B cell (primary cell): ENCODE data around the gene ANKRD34A. TPM values are rescaled to one million over a fixed set of nuclear protein-coding genes. Genes with fewer than 3 reads are reported as not detected.

ENCODE experiments used
- ATAC-seq: fragments of 200-7000 bp; cut with Tn5 transposase; one replicate; pipeline ENCODE4 v1.10.0; 2021; ENCODE audit warnings: low read depth, mild to moderate bottlenecking, moderate number of reproducible peaks, moderate library complexity
- CTCF ChIA-PET: fragments of 350-600 bp; sonication (Branson Sonifier 250); formaldehyde crosslinking; loops from one replicate; lab custom pipeline; 2021; ENCODE audit warnings: antibody characterized with exemption, inconsistent platforms; lab: Charles Lee
- POLR2A ChIA-PET: fragments of 350-600 bp; sonication (Branson Sonifier 250); formaldehyde crosslinking; loops from one replicate; lab custom pipeline; 2021; ENCODE audit warnings: antibody characterized with exemption; lab: Charles Lee
- DNase-seq: peaks from one replicate; pipeline ENCODE4 v3.0.0; 2013
- H2AFZ ChIP-seq: 2 replicates; pipeline ENCODE4 v1.6.1; 2012; ENCODE audit warnings: mild to moderate bottlenecking, low read depth, low read length; ENCODE audit not compliant: insufficient read depth, poor library complexity, severe bottlenecking
- H3K27ac ChIP-seq, 2 donors: 1 replicate in 1 of 2; 2 replicates in 1 of 2; pipeline ENCODE4 v1.5.1; 2012 to 2013; ENCODE audit warnings: low read length in 2 of 2, mild to moderate bottlenecking in 2 of 2, moderate library complexity in 1 of 2
- H3K27me3 ChIP-seq, 4 experiments: fragments of 200-600 bp in 1 of 4; sonication (generic) in 1 of 4; replicated peaks in 1 of 4; 1 replicate in 2 of 4; 2 replicates in 2 of 4; pipeline versions ENCODE4 v1.6.1 to v1.7.0; 2013 to 2016; ENCODE audit warnings: low read length in 3 of 4, mild to moderate bottlenecking in 2 of 4, mixed read lengths in 1 of 4, moderate library complexity in 1 of 4; ENCODE audit not compliant: insufficient read depth in 4 of 4, control insufficient read depth in 3 of 4; ENCODE audit errors: control extremely low read depth in 1 of 4
- H3K36me3 ChIP-seq, 2 experiments: replicated peaks in 1 of 2; 1 replicate in 1 of 2; 2 replicates in 1 of 2; pipeline versions ENCODE4 v1.6.1 to v1.7.1; 2013; ENCODE audit warnings: low read length in 1 of 2; ENCODE audit not compliant: insufficient read depth in 2 of 2, control insufficient read depth in 1 of 2; ENCODE audit errors: control extremely low read depth in 1 of 2, extremely low read depth in 1 of 2
- H3K4me1 ChIP-seq, 2 donors: fragments of 200-600 bp in 1 of 2; sonication (generic) in 1 of 2; 1 replicate in 1 of 2; 2 replicates in 1 of 2; pipeline versions ENCODE4 v1.5.1 to v1.6.1; 2013 to 2017; ENCODE audit warnings: low read length in 2 of 2; ENCODE audit not compliant: control insufficient read depth in 2 of 2, insufficient read depth in 2 of 2
- H3K4me2 ChIP-seq: replicated peaks from 2 replicates; pipeline ENCODE3; 2012; ENCODE audit warnings: mild to moderate bottlenecking, low read depth, low read length; ENCODE audit not compliant: poor library complexity, severe bottlenecking
- H3K4me3 ChIP-seq, 5 experiments: fragments of 200-600 bp in 1 of 5; sonication (generic) in 1 of 5; 1 replicate in 3 of 5; 2 replicates in 2 of 5; pipeline versions ENCODE4 v1.5.1 to v1.7.0; 2011 to 2016; ENCODE audit warnings: low read length in 4 of 5, mild to moderate bottlenecking in 4 of 5, low read depth in 2 of 5, control low read depth in 1 of 5, moderate library complexity in 1 of 5; ENCODE audit not compliant: insufficient read depth in 1 of 5; ENCODE audit errors: control extremely low read depth in 1 of 5, extremely low read depth in 1 of 5
- H3K79me2 ChIP-seq: fragments of 200-600 bp; sonication (generic); one replicate; pipeline ENCODE4 v1.6.0; 2016; ENCODE audit warnings: low read length; ENCODE audit not compliant: control insufficient read depth, insufficient read depth
- H3K9ac ChIP-seq: fragments of 200-600 bp; sonication (generic); 2 replicates; pipeline ENCODE4 v1.6.1; 2017; ENCODE audit warnings: mild to moderate bottlenecking, low read length, moderate library complexity
- H3K9me3 ChIP-seq, 3 donors: one replicate each; pipeline versions ENCODE4 v1.6.1 to v1.7.1; 2013; ENCODE audit warnings: low read length in 2 of 3; ENCODE audit not compliant: control insufficient read depth in 2 of 3, insufficient read depth in 1 of 3; ENCODE audit errors: control extremely low read depth in 1 of 3
- H4K20me1 ChIP-seq: 2 replicates; pipeline ENCODE4 v1.6.0; 2012; ENCODE audit warnings: mild to moderate bottlenecking, low read length; ENCODE audit not compliant: insufficient read depth, control insufficient read depth, poor library complexity, severe bottlenecking
- H3K27ac Mint-ChIP-seq: one replicate; pipeline ENCODE4 v1.8.0; 2021; ENCODE audit warnings: mixed read lengths
- H3K27me3 Mint-ChIP-seq: one replicate; pipeline ENCODE4 v1.8.0; 2021; ENCODE audit warnings: mixed read lengths
- H3K4me1 Mint-ChIP-seq: one replicate; pipeline ENCODE4 v1.8.0; 2021; ENCODE audit warnings: mixed read lengths
- H3K4me3 Mint-ChIP-seq: one replicate; pipeline ENCODE4 v1.8.0; 2021; ENCODE audit warnings: mixed read lengths
- H3K9me3 Mint-ChIP-seq: one replicate; pipeline ENCODE4 v1.8.0; 2022; ENCODE audit warnings: mixed read lengths; ENCODE audit not compliant: insufficient read depth
- EZH2 ChIP-seq: IDR thresholded peaks from 2 replicates; pipeline ENCODE4 v1.6.1; 2012; ENCODE audit warnings: borderline replicate concordance, low read depth, mild to moderate bottlenecking, moderate library complexity, low read length; ENCODE audit not compliant: insufficient read depth, poor library complexity, severe bottlenecking
- WGBS: methylation state at CpG from one replicate; pipeline ENCODE4 v1.1.5; 2013; ENCODE audit warnings: missing lambda C conversion rate; ENCODE audit not compliant: insufficient coverage; 5-methylcytosine and 5-hydroxymethylcytosine counted together
- intact Hi-C: fragments of 100-400 bp; cut with micrococcal nuclease; formaldehyde crosslinking; loops from one replicate; pipeline ENCODE4 v1.10.0; 2022
- polyA plus RNA-seq: library from polyadenylated mRNA; depleted of rRNA; stranded (reverse); fragments of >200 nt; gene quantifications from 2 replicates; pipeline ENCODE4 v1.2.3, GENCODE V29; 2012
- total RNA-seq, 2 donors: library from RNA; stranded (reverse); fragments of 120-200 nt in 1 of 2; gene quantifications; 1 replicate in 1 of 2; 2 replicates in 1 of 2; pipeline versions ENCODE4 v1.2.3 to v1.2.4, GENCODE V29; 2013 to 2022
- TF ChIP-seq, protein P1 (sequence below): fragments of 200-600 bp; IDR thresholded peaks from one replicate; pipeline ENCODE4 v1.8.0; 2022; ENCODE audit warnings: antibody characterized with exemption, mild to moderate bottlenecking

ANKRD34A gene
- total and polyA plus RNA-seq, 2 donors (not counting 1 experiment from before 2014, with no cell fraction given) = 0.86 to 1.8 TPM

DNA sequence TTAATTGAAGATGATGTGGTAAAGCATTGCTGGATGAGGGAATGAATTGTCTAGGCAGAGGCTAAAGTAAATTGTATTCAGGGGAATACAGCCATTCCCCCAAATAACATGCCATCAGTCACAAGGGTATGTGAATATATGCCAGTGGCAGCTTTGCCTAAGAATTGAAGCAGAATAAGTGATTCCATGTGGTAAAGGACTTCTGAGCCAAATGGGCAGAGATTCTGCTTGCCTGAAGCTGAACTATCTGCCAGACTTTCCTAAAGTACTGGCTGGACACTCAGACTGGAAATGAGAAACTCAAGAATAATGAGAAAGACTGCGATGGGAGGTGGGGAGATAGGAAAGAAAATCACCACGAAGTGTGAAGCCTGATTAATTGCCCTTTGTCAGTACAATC, 8.9 kb downstream of the ANKRD34A start:
- POLR2A ChIA-PET = no interaction called here
- Histone ChIP-seq H3K79me2 (peaks cover 67% of the 10 kb centered on the region), H2AFZ (no peak overlapping the region), H3K9ac (no peak overlapping the region), H3K4me3 (no peak overlapping the region), H3K36me3 (peaks cover 1 to 9% of the 10 kb centered on the region in 2 experiments), H4K20me1 (peaks cover 5% of the 10 kb centered on the region), H3K4me2 (peak overlapping the region; percentile 19), H3K9me3 (no peaks in the 10 kb centered on the region), H3K4me1 (peaks cover 39 to 44% of the 10 kb centered on the region in 2 donors), H3K27me3 (no peaks in the 10 kb centered on the region), H3K27ac (no peak overlapping the region)
- H3K4me3 Mint-ChIP-seq = no peak overlapping the region
- DNase-seq = no peak
- no peak overlapping the region for H3K27ac Mint-ChIP-seq
- WGBS = 100% methylated on average over 1 of the region's 2 CpGs
- CTCF ChIA-PET = no interaction called here
- TF ChIP-seq, protein P1, sequence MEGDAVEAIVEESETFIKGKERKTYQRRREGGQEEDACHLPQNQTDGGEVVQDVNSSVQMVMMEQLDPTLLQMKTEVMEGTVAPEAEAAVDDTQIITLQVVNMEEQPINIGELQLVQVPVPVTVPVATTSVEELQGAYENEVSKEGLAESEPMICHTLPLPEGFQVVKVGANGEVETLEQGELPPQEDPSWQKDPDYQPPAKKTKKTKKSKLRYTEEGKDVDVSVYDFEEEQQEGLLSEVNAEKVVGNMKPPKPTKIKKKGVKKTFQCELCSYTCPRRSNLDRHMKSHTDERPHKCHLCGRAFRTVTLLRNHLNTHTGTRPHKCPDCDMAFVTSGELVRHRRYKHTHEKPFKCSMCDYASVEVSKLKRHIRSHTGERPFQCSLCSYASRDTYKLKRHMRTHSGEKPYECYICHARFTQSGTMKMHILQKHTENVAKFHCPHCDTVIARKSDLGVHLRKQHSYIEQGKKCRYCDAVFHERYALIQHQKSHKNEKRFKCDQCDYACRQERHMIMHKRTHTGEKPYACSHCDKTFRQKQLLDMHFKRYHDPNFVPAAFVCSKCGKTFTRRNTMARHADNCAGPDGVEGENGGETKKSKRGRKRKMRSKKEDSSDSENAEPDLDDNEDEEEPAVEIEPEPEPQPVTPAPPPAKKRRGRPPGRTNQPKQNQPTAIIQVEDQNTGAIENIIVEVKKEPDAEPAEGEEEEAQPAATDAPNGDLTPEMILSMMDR = no peak
- TF ChIP-seq EZH2 = no peak
- no peaks in the 10 kb centered on the region for H3K9me3 Mint-ChIP-seq
- intact Hi-C loops = no loop called here
- no peaks in the 10 kb centered on the region for H3K27me3 Mint-ChIP-seq
- peaks cover 63% of the 10 kb centered on the region for H3K4me1 Mint-ChIP-seq
- ATAC-seq = no peak

DNA sequence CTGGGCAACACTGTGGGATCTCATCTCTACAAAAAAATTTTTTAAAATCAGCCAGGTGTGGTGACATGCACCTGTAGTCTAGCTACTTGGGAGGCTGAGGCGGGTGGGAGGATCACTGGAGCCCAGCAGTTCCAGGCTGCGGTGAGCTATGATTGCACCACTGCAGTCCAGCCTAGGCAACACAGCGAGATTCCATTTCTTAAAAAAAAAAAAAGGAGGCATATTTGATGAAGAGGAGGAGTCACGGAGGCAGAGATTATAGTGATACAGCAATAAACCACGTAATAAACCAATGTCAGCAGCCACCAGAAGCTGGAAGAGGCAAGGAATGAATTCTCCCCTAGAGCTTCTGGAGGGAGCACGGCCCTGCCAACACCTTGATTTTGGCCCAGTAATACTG, 10.5 kb downstream of the ANKRD34A start:
- H3K4me3 Mint-ChIP-seq = no peak overlapping the region
- POLR2A ChIA-PET = interaction anchor here (0.6 kb wide), 1 partner anchor 94 kb away, joined by 4 read pairs; no protein-coding TSS in a partner anchor
- H3K79me2 ChIP-seq = peaks cover 79% of the 10 kb centered on the region

More for the DNA sequence above, 10.5 kb downstream of the ANKRD34A start:
- DNase-seq (no peak), ATAC-seq (no peak)
- H3K36me3 ChIP-seq = peaks cover 1 to 12% of the 10 kb centered on the region in 2 experiments
- TF ChIP-seq, protein P1 = no peak
- no peak for TF ChIP-seq EZH2
- no peak overlapping the region for H3K27ac ChIP-seq
- no peaks in the 10 kb centered on the region for H3K9me3 ChIP-seq
- Mint-ChIP-seq H3K27ac (no peak overlapping the region), H3K9me3 (no peaks in the 10 kb centered on the region), H3K4me1 (peaks cover 52% of the 10 kb centered on the region), H3K27me3 (no peaks in the 10 kb centered on the region)
- no peaks in the 10 kb centered on the region for H3K27me3 ChIP-seq
- H3K4me2 ChIP-seq = no peak overlapping the region
- H3K4me1 ChIP-seq = peaks cover 29% of the 10 kb centered on the region in 2 donors
- CTCF ChIA-PET = interaction anchor here (0.8 to 1.7 kb wide), 5 partner anchors 9 to 24 kb away, joined by 3 to 5 read pairs (median 3); no protein-coding TSS in a partner anchor
- no peak overlapping the region for H3K9ac ChIP-seq
- H3K4me3 ChIP-seq = no peak overlapping the region
- peaks cover 5% of the 10 kb centered on the region for H4K20me1 ChIP-seq
- H2AFZ ChIP-seq = no peak overlapping the region
- WGBS = 92% methylated on average over 4 of the region's 6 CpGs
- intact Hi-C loops = no loop called here
